C4-2B (cell line): ENCODE measurements around the gene BRI3.
A peak's percentile ranks its signal among the peaks of the same experiment; 100 is the strongest.

Source experiments
- H3K27ac ChIP-seq: fragments of 450-650 bp; 2 replicates; pipeline ENCODE4 v1.5.1; 2017
- CTCF ChIP-seq: fragments of 450-650 bp; conservative IDR thresholded peaks from 2 replicates; pipeline ENCODE4 v1.5.1; 2017; ENCODE audit warnings: mild to moderate bottlenecking
- ZFX ChIP-seq: fragments of 450-650 bp; IDR thresholded peaks from 2 replicates; pipeline ENCODE4 v1.6.1; 2017

BRI3 gene

GRCh38 chr7:98244871-98245270 is 36.6 kb upstream of the BRI3 start:
- no peak overlapping the region for H3K27ac ChIP-seq
- TF ChIP-seq ZFX (no peak), CTCF (no peak)

- no peak overlapping the region for H3K27ac ChIP-seq
- no peak for TF ChIP-seq CTCF
- TF ChIP-seq ZFX, result no peak
Observed at GRCh38 chr7:98248156-98248555, 33.3 kb upstream of the BRI3 start.

GRCh38 chr7:98249106-98249505 is 32.4 kb upstream of the BRI3 start:
- TF ChIP-seq CTCF (no peak), ZFX (no peak)
- H3K27ac ChIP-seq, result no peak overlapping the region

- H3K27ac ChIP-seq, result peak overlapping the region; percentile 82
- TF ChIP-seq CTCF, result no peak
- no peak for TF ChIP-seq ZFX
Observed at GRCh38 chr7:98250789-98251188, 30.7 kb upstream of the BRI3 start.

- H3K27ac ChIP-seq, result peak overlapping the region; percentile 82
- no peak for TF ChIP-seq ZFX
- no peak for TF ChIP-seq CTCF
Observed at GRCh38 chr7:98251231-98251600, 30.3 kb upstream of the BRI3 start.

GRCh38 chr7:98251601-98252424 is 29.7 kb upstream of the BRI3 start, which contains the start of gene TECPR1:
TECPR1 (minus strand) TSS chr7:98252232; CDS start chr7:98246146, 6,086 bp downstream.
- TF ChIP-seq ZFX (no peak; the same call in 1 of the 2 replicates), CTCF (no peak)
- H3K27ac ChIP-seq, result peak within 1 kb of the TSS; percentile 82

GRCh38 chr7:98252425-98253054 is 28.9 kb upstream of the BRI3 start:
- no peak for TF ChIP-seq CTCF
- peak; percentile 66; the same call in 1 of the 2 replicates for TF ChIP-seq ZFX
- peak overlapping the region; percentile 82 for H3K27ac ChIP-seq
